Measurements from ENCODE around the gene ITGAV.

ITGAV gene

DNA sequence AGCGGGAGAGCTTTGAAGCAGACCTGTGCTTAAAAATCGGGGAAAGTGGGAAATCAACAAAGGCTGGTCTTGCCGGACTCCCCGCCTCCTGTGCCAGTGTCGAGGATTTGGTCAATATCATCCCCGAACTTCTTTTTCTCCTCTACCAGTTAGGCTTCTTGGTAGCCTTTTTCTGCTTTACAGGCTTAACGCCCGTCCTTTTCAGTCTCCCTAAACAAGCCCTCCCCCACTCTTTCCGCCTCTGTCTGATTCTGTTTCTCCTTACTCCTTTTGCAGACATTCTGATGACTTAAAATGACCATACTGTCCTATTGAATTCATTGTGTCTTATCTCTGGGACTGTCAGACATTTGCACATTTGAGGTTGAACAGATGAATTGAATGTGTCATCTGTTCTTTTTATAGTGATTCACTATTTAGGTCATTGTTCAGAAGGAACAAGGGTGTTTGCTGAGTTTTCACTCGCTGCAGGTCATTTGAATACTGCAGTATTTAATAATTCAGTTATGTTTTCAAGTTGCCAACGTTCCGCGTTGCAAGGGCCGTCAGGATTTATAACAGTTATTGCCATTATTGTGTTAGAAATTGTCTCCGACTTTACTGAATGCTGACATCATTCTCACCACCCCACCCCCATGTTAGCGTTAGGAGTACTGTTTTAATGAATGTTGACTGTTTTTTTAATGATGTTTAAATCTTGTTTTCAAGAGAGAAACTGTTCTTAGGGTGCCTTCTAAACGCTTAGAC lies 1.1 kb downstream of the ITGAV start:
- TF ChIP-seq POLR2AphosphoS5 (IDR thresholded peaks at IDR 0.05; ENCODE audit: low read depth, low read length) (no peak), PAX5 (IDR thresholded peaks at IDR 0.05; ENCODE audit: insufficient read depth, low read length, severe bottlenecking) (no peak), POU2F2 (IDR thresholded peaks at IDR 0.05; ENCODE audit: low read depth, low read length) (no peak), SPI1 (IDR thresholded peaks at IDR 0.05; ENCODE audit: low read depth, low read length) (no peak), TAF1 (IDR thresholded peaks at IDR 0.05; ENCODE audit: low read depth, low read length) (no peak), POLR2A (IDR thresholded peaks at IDR 0.05; ENCODE audit: low read depth, low read length) (no peak)
- FAIRE-seq = peak; percentile 78
- DNase-seq (ENCODE audit: insufficient read length, low spot score) = no peak

DNA sequence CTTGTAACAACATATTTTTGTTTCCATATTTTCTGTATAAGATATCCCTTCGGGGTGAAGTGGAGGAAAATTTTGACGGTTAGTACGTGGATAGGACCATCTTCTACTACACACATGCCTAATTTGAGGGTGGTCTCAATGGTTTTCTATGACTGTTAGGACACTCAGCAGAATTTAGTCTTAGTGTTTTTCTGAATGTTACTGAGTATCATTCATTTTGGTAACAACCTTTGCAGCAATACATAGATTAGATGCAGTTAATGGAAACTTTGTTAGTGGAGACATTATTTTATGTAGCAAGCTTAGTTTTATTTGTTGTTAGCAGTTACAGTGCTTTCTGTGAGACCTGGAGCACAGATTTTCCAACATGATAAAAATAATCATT lies 1.6 kb downstream of the ITGAV start:
- FAIRE-seq = no peak
- no peak for DNase-seq (ENCODE audit: insufficient read length, low spot score)
- TF ChIP-seq PAX5 (IDR thresholded peaks at IDR 0.05; ENCODE audit: insufficient read depth, low read length, severe bottlenecking) (no peak), POU2F2 (IDR thresholded peaks at IDR 0.05; ENCODE audit: low read depth, low read length) (no peak), POLR2A (IDR thresholded peaks at IDR 0.05; ENCODE audit: low read depth, low read length) (no peak), SPI1 (IDR thresholded peaks at IDR 0.05; ENCODE audit: low read depth, low read length) (no peak), POLR2AphosphoS5 (IDR thresholded peaks at IDR 0.05; ENCODE audit: low read depth, low read length) (no peak), TAF1 (IDR thresholded peaks at IDR 0.05; ENCODE audit: low read depth, low read length) (no peak)

DNA sequence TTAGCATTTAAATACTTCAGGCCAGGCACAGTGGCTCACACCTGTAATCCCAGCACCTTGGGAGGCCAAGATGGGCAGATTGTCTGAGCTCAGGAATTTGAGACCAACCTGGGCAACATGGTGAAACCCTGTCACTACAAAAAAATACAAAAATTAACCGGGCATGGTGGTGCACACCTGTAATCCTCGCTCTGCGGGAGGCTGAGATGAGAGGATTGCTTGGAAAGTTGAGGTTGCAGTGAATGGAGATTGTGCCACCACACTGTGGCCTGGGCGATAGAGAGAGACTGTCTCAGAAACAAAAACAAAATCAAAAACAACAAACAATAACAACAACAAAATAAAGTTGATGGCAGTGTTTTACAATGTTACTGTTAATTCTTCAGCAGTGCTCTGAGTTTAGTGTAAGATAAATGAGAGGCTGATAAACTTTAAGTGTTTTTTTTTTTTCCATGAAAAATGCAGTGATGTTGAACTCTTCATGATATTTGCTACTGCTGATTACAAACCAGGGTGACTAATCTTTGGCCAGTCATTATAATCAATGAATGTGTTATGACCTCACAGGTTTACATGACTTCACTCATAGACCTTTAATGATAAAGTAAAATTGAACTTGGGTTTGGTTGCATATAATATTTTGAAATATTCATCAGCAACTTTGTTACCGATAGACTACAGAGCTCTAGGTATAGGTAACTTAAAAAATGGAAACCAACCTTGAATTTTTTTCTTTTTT lies 2.5 kb downstream of the ITGAV start:
- TF ChIP-seq POLR2AphosphoS5 (IDR thresholded peaks at IDR 0.05; ENCODE audit: low read depth, low read length) = no peak
- no peak for TF ChIP-seq POU2F2 (IDR thresholded peaks at IDR 0.05; ENCODE audit: low read depth, low read length)
- TF ChIP-seq TAF1 (IDR thresholded peaks at IDR 0.05; ENCODE audit: low read depth, low read length) = no peak
- no peak for TF ChIP-seq PAX5 (IDR thresholded peaks at IDR 0.05; ENCODE audit: insufficient read depth, low read length, severe bottlenecking)
- TF ChIP-seq POLR2A (IDR thresholded peaks at IDR 0.05; ENCODE audit: low read depth, low read length) = no peak
- no peak for TF ChIP-seq SPI1 (IDR thresholded peaks at IDR 0.05; ENCODE audit: low read depth, low read length)
- DNase-seq (ENCODE audit: insufficient read length, low spot score) (no peak), FAIRE-seq (no peak)

DNA sequence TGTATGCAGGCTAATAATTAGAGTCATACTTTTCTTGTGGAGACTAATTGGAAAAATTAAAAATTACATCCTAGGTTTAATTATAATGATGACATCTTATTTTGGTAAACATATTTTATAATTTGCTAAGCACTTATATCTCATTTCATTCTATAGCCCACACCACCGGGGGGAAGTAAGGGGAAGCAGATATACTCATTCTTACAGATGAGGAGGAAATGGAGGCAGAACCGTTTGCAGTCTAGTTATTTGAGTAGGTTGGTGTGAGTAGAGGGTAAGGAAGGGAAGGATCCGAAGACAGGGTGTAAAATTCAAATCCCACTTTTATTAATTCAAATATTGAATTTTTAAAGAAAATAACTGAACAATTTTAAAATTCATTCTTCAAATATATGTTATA lies 3.7 kb downstream of the ITGAV start:
- no peak for FAIRE-seq
- no peak for DNase-seq (ENCODE audit: insufficient read length, low spot score)
- no peak for TF ChIP-seq POLR2AphosphoS5 (IDR thresholded peaks at IDR 0.05; ENCODE audit: low read depth, low read length)
- no peak for TF ChIP-seq SPI1 (IDR thresholded peaks at IDR 0.05; ENCODE audit: low read depth, low read length)
- no peak for TF ChIP-seq POLR2A (IDR thresholded peaks at IDR 0.05; ENCODE audit: low read depth, low read length)
- no peak for TF ChIP-seq PAX5 (IDR thresholded peaks at IDR 0.05; ENCODE audit: insufficient read depth, low read length, severe bottlenecking)
- TF ChIP-seq TAF1 (IDR thresholded peaks at IDR 0.05; ENCODE audit: low read depth, low read length) = no peak
- no peak for TF ChIP-seq POU2F2 (IDR thresholded peaks at IDR 0.05; ENCODE audit: low read depth, low read length)

DNA sequence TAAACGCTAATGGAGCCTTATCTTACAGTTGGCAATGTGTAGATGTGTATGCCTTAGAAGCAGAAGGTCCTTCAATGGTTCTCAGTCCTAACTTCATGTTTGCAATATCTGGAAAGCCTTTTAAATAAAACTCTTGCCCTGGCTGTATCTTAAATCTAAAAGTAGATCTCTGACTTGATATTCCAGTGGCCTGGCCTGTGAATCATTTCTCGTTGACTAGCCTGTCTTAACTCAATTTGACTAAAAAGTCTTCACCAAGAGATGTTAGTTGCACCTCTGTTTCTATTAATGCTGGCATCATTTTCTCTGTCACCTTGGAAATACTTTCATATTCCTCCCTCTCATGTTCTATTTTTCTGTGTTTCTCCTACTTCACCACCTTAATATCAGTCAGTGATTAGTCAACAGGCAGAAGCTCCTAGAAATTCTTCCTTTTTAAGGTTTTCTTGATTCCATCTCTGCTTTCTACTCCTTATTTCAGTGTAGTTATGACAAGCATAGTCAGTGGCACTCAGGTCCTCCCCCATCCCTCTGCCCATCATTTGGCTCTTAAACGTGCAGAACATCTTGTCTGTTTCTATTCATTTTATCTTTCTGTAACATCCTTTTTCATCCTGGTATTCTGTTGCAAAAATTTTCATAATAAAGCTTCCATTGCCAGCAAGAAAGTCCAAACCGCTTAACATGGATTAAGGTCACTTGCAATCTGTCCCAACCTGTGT lies 4.3 kb downstream of the ITGAV start:
- no peak for DNase-seq (ENCODE audit: insufficient read length, low spot score)
- TF ChIP-seq POU2F2 (IDR thresholded peaks at IDR 0.05; ENCODE audit: low read depth, low read length) (no peak), TAF1 (IDR thresholded peaks at IDR 0.05; ENCODE audit: low read depth, low read length) (no peak), SPI1 (IDR thresholded peaks at IDR 0.05; ENCODE audit: low read depth, low read length) (no peak), PAX5 (IDR thresholded peaks at IDR 0.05; ENCODE audit: insufficient read depth, low read length, severe bottlenecking) (no peak), POLR2AphosphoS5 (IDR thresholded peaks at IDR 0.05; ENCODE audit: low read depth, low read length) (no peak), POLR2A (IDR thresholded peaks at IDR 0.05; ENCODE audit: low read depth, low read length) (no peak)
- no peak for FAIRE-seq

DNA sequence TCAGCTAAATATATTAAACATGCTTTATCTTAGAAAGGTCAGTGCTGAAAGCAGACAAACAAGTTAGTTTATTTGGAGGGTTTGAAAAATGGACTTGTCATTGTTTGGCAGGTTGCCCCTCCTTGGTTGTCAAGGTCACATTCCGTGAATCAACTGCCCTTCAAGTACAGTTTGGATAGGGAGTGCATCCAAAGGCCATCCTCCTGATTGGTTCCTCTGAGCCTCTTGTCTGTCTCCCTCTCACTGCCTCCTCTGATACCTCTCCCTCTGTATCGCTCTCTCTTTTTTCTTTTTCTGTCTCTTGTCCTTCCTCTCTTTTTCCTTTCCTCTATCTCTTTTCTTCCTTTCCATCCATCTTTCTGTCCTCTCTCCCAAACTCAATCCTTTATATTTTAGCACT lies 5.4 kb downstream of the ITGAV start:
- no peak for TF ChIP-seq POU2F2 (IDR thresholded peaks at IDR 0.05; ENCODE audit: low read depth, low read length)
- TF ChIP-seq TAF1 (IDR thresholded peaks at IDR 0.05; ENCODE audit: low read depth, low read length) = no peak
- no peak for TF ChIP-seq PAX5 (IDR thresholded peaks at IDR 0.05; ENCODE audit: insufficient read depth, low read length, severe bottlenecking)
- TF ChIP-seq POLR2AphosphoS5 (IDR thresholded peaks at IDR 0.05; ENCODE audit: low read depth, low read length) = no peak
- no peak for TF ChIP-seq SPI1 (IDR thresholded peaks at IDR 0.05; ENCODE audit: low read depth, low read length)
- TF ChIP-seq POLR2A (IDR thresholded peaks at IDR 0.05; ENCODE audit: low read depth, low read length) = no peak
- no peak for DNase-seq (ENCODE audit: insufficient read length, low spot score)
- no peak for FAIRE-seq

DNA sequence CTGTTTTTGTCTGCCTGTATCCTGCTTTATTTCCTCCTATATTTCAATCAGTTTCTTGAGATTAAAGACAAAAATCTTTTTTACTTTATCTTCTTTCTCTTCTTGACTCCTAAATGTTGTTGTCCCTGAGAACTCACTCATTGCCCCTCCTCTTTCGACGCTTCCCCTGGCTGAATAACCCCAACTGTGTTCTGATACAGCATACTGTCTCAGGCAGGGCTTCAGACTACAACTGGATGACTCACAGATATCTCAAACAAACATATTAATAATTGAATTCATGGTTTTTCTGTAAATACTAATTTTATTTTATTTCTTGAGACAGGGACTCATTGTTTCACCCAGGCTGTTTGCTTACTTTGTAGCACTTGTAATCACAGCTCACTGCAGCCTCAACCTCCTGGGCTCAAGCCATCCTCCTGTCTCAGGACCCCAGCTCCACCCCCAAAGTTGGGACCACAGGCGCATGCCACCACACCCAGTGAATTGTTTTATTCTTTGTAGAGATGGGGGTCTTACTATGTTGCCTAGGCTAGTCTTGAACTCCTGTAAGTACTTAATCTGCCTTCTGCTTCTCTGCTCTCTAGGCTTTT lies 9.4 kb downstream of the ITGAV start:
- no peak for TF ChIP-seq SPI1 (IDR thresholded peaks at IDR 0.05; ENCODE audit: low read depth, low read length)
- no peak for TF ChIP-seq TAF1 (IDR thresholded peaks at IDR 0.05; ENCODE audit: low read depth, low read length)
- no peak for TF ChIP-seq PAX5 (IDR thresholded peaks at IDR 0.05; ENCODE audit: insufficient read depth, low read length, severe bottlenecking)
- TF ChIP-seq POU2F2 (IDR thresholded peaks at IDR 0.05; ENCODE audit: low read depth, low read length) = no peak
- no peak for TF ChIP-seq POLR2AphosphoS5 (IDR thresholded peaks at IDR 0.05; ENCODE audit: low read depth, low read length)
- no peak for TF ChIP-seq POLR2A (IDR thresholded peaks at IDR 0.05; ENCODE audit: low read depth, low read length)
- DNase-seq (ENCODE audit: insufficient read length, low spot score) = no peak
- no peak for FAIRE-seq

DNA sequence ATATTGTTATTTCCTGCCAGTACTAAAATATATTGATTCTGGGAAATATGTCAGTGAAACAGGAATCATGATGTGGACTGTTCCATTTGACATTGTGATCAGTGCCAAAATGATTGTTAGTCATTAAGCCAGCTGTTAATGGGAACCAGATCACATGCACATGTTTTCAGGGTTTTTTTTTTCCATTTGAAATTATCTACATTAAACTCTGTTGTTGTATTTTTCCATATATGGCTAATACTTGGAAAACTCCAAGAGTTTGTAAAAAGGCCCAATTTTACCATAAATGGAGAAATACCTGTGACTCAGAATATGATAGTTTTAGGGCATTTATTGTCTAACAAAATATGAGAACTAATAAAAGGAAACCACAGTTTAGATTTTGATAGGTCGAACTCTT lies 13.4 kb downstream of the ITGAV start:
- DNase-seq (ENCODE audit: insufficient read length, low spot score) (no peak), FAIRE-seq (no peak)
- TF ChIP-seq TAF1 (IDR thresholded peaks at IDR 0.05; ENCODE audit: low read depth, low read length) (no peak), POLR2A (IDR thresholded peaks at IDR 0.05; ENCODE audit: low read depth, low read length) (no peak), POLR2AphosphoS5 (IDR thresholded peaks at IDR 0.05; ENCODE audit: low read depth, low read length) (no peak), PAX5 (IDR thresholded peaks at IDR 0.05; ENCODE audit: insufficient read depth, low read length, severe bottlenecking) (no peak), POU2F2 (IDR thresholded peaks at IDR 0.05; ENCODE audit: low read depth, low read length) (no peak), SPI1 (IDR thresholded peaks at IDR 0.05; ENCODE audit: low read depth, low read length) (no peak)
